Measurements from ENCODE around the gene CACFD1. TPM values are rescaled to one million over a fixed set of nuclear protein-coding genes. Genes with fewer than 3 reads are reported as not detected.
"Not testable (repeated sequence)": the region's sequence is repeated elsewhere in the genome, so short reads cannot be mapped to it uniquely, and the experiment has no call there.

CACFD1 gene
- total RNA-seq, 4 donors from 2014 or later = 2.3 to 21.6 (median 5.2) TPM

GRCh38 chr9:133445293-133445969, 14.3 kb upstream of the CACFD1 start:
- DNase-seq = no peak
- intact Hi-C loops (cut with DNase I; ENCODE audit: low total_unique reads) = no loop called here
- H3K9me3 ChIP-seq = no peaks in the 10 kb centered on the region
- H3K4me3 ChIP-seq = no peak overlapping the region
- H3K27ac ChIP-seq = no peak overlapping the region
- no peaks in the 10 kb centered on the region for H3K36me3 ChIP-seq
- H3K27me3 ChIP-seq = no peaks in the 10 kb centered on the region
- no peak for TF ChIP-seq CTCF (IDR thresholded peaks at IDR 0.05)
- no peaks in the 10 kb centered on the region for H3K4me1 ChIP-seq

- DNase-seq = no peak
- intact Hi-C loops (cut with DNase I; ENCODE audit: low total_unique reads) = no loop called here
- Histone ChIP-seq H3K4me3 (no peak overlapping the region), H3K27me3 (no peaks in the 10 kb centered on the region), H3K4me1 (no peaks in the 10 kb centered on the region), H3K27ac (no peak overlapping the region), H3K9me3 (no peaks in the 10 kb centered on the region), H3K36me3 (no peaks in the 10 kb centered on the region)
- no peak for TF ChIP-seq POLR2A (IDR thresholded peaks at IDR 0.05)
- no peak for TF ChIP-seq CTCF (IDR thresholded peaks at IDR 0.05)
These were observed 11.2 kb upstream of the CACFD1 start for GRCh38 chr9:133448487-133448972.

GRCh38 chr9:133449760-133450159, 10.0 kb upstream of the CACFD1 start:
- no peaks in the 10 kb centered on the region for H3K9me3 ChIP-seq
- H3K4me1 ChIP-seq = no peaks in the 10 kb centered on the region
- H3K27me3 ChIP-seq = no peaks in the 10 kb centered on the region
- no peak for TF ChIP-seq CTCF (IDR thresholded peaks at IDR 0.05)
- TF ChIP-seq POLR2A (IDR thresholded peaks at IDR 0.05) = no peak
- H3K27ac ChIP-seq = no peak overlapping the region
- no peaks in the 10 kb centered on the region for H3K36me3 ChIP-seq
- intact Hi-C loops (cut with DNase I; ENCODE audit: low total_unique reads) = no loop called here
- DNase-seq = no peak
- H3K4me3 ChIP-seq = no peak overlapping the region

- H3K36me3 ChIP-seq; H3K4me3 ChIP-seq; intact Hi-C loops (cut with DNase I; ENCODE audit: low total_unique reads): not testable (repeated sequence)
These were observed 7.9 kb upstream of the CACFD1 start for GRCh38 chr9:133451865-133452264.

GRCh38 chr9:133452562-133452961, 7.2 kb upstream of the CACFD1 start:
- Histone ChIP-seq H3K4me1 (no peaks in the 10 kb centered on the region), H3K27ac (no peak overlapping the region), H3K27me3 (no peaks in the 10 kb centered on the region), H3K36me3 (no peaks in the 10 kb centered on the region), H3K4me3 (no peak overlapping the region), H3K9me3 (no peaks in the 10 kb centered on the region)
- intact Hi-C loops (cut with DNase I; ENCODE audit: low total_unique reads) = no loop called here
- DNase-seq = no peak
- TF ChIP-seq POLR2A (IDR thresholded peaks at IDR 0.05) = no peak
- no peak for TF ChIP-seq CTCF (IDR thresholded peaks at IDR 0.05)

More at GRCh38 chr9:133451865-133452264, 7.9 kb upstream of the CACFD1 start:
- not testable (repeated sequence) for H3K4me1 ChIP-seq, H3K27me3 ChIP-seq, DNase-seq, H3K9me3 ChIP-seq, H3K27ac ChIP-seq

All from uterus (tissue), 4 donors.